HEK293 (cell line): ENCODE measurements around the gene PMVK.

Experiments
- HOXC10 ChIP-seq: sonication (generic); formaldehyde crosslinking; IDR thresholded peaks from 2 replicates; pipeline ENCODE4 v1.8.1; 2023; ENCODE audit warnings: mild to moderate bottlenecking, missing genetic modification reagents
- SCRT1 ChIP-seq: fragments of 450-650 bp; formaldehyde crosslinking; IDR thresholded peaks from 2 replicates; pipeline ENCODE4 v1.5.1; 2016; ENCODE audit warnings: missing biosample characterization, missing genetic modification characterization, borderline replicate concordance
- SP7 ChIP-seq: fragments of 450-650 bp; formaldehyde crosslinking; IDR thresholded peaks from 2 replicates; pipeline ENCODE4 v1.5.1; 2016; ENCODE audit warnings: missing biosample characterization, missing genetic modification characterization
- TRIM28 ChIP-seq: IDR thresholded peaks from 2 replicates; pipeline ENCODE4 v1.6.1; 2011; ENCODE audit warnings: low read length, control low read depth, borderline replicate concordance
- YY1 ChIP-seq: fragments of 450-650 bp; formaldehyde crosslinking; IDR thresholded peaks from 2 replicates; pipeline ENCODE4 v1.5.1; 2018; ENCODE audit warnings: missing biosample characterization, missing genetic modification characterization
- ZFP37 ChIP-seq: fragments of 450-650 bp; formaldehyde crosslinking; IDR thresholded peaks from 2 replicates; pipeline ENCODE4 v1.5.1; 2016; ENCODE audit warnings: missing biosample characterization, missing genetic modification characterization
- ZNF121 ChIP-seq: fragments of 450-650 bp; formaldehyde crosslinking; IDR thresholded peaks from 2 replicates; pipeline ENCODE4 v1.5.1; 2016; ENCODE audit warnings: missing biosample characterization, missing genetic modification characterization
- ZNF274 ChIP-seq, 2 experiments: fragments of 200-500 bp in 1 of 2; fragments of 450-650 bp in 1 of 2; sonication (Bioruptor generic) in 1 of 2; formaldehyde crosslinking in 1 of 2; IDR thresholded peaks; 2 replicates each; pipeline versions ENCODE4 v1.5.1 to v1.6.1; 2014 to 2016; ENCODE audit warnings: borderline replicate concordance in 1 of 2, inconsistent platforms in 1 of 2, low read length in 1 of 2, missing biosample characterization in 1 of 2, missing genetic modification characterization in 1 of 2
- ZNF670 ChIP-seq: fragments of 450-650 bp; formaldehyde crosslinking; IDR thresholded peaks from 2 replicates; pipeline ENCODE4 v1.5.1; 2016; ENCODE audit warnings: missing biosample characterization, missing genetic modification characterization, low read depth
- ZNF768 ChIP-seq: fragments of 450-650 bp; formaldehyde crosslinking; IDR thresholded peaks from 2 replicates; pipeline ENCODE4 v1.5.1; 2018; ENCODE audit warnings: missing biosample characterization, mild to moderate bottlenecking, missing genetic modification characterization
- TF ChIP-seq, protein P1 (sequence below): fragments of 450-650 bp; formaldehyde crosslinking; IDR thresholded peaks from 2 replicates; pipeline ENCODE4 v1.5.1; 2016; ENCODE audit warnings: missing biosample characterization, missing genetic modification characterization, low read depth
- TF ChIP-seq, protein P2 (sequence below): fragments of 450-650 bp; formaldehyde crosslinking; IDR thresholded peaks from 2 replicates; pipeline ENCODE4 v1.5.1; 2016; ENCODE audit warnings: missing biosample characterization, missing genetic modification characterization
- TF ChIP-seq, protein P3 (sequence below): fragments of 450-650 bp; formaldehyde crosslinking; IDR thresholded peaks from 2 replicates; pipeline ENCODE4 v1.5.1; 2016; ENCODE audit warnings: missing biosample characterization, missing genetic modification characterization
- TF ChIP-seq, protein P4 (sequence below): fragments of 450-650 bp; formaldehyde crosslinking; IDR thresholded peaks from 2 replicates; pipeline ENCODE4 v1.5.1; 2016; ENCODE audit warnings: missing biosample characterization, missing genetic modification characterization

DNA sequence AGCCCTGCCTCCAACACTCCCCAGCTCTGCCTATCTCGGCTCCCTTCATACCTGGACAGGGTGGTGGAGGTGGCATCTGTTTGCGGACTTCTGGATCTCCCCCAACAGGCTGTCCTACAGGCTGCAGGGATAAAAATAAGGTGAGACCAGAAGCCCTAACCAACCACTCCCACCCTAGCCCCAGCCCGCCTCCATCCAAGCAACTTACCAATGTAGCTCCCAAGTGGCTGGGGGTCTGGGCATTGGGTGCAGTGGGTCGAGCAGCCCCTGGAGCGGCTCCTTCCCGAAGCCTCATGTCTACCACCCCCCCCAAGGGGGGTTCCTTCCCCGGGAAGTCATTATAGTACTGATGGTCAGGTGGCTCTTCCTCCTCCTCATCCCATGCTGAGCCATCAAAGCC lies 29.6 kb upstream of the PMVK start:
- TF ChIP-seq, protein P1, sequence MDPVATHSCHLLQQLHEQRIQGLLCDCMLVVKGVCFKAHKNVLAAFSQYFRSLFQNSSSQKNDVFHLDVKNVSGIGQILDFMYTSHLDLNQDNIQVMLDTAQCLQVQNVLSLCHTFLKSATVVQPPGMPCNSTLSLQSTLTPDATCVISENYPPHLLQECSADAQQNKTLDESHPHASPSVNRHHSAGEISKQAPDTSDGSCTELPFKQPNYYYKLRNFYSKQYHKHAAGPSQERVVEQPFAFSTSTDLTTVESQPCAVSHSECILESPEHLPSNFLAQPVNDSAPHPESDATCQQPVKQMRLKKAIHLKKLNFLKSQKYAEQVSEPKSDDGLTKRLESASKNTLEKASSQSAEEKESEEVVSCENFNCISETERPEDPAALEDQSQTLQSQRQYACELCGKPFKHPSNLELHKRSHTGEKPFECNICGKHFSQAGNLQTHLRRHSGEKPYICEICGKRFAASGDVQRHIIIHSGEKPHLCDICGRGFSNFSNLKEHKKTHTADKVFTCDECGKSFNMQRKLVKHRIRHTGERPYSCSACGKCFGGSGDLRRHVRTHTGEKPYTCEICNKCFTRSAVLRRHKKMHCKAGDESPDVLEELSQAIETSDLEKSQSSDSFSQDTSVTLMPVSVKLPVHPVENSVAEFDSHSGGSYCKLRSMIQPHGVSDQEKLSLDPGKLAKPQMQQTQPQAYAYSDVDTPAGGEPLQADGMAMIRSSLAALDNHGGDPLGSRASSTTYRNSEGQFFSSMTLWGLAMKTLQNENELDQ (tag by site-specific recombination), result no peak
- TF ChIP-seq, protein P2, sequence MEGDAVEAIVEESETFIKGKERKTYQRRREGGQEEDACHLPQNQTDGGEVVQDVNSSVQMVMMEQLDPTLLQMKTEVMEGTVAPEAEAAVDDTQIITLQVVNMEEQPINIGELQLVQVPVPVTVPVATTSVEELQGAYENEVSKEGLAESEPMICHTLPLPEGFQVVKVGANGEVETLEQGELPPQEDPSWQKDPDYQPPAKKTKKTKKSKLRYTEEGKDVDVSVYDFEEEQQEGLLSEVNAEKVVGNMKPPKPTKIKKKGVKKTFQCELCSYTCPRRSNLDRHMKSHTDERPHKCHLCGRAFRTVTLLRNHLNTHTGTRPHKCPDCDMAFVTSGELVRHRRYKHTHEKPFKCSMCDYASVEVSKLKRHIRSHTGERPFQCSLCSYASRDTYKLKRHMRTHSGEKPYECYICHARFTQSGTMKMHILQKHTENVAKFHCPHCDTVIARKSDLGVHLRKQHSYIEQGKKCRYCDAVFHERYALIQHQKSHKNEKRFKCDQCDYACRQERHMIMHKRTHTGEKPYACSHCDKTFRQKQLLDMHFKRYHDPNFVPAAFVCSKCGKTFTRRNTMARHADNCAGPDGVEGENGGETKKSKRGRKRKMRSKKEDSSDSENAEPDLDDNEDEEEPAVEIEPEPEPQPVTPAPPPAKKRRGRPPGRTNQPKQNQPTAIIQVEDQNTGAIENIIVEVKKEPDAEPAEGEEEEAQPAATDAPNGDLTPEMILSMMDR (tag by site-specific recombination), result no peak
- TF ChIP-seq ZNF768 (tag by site-specific recombination), result no peak
- TF ChIP-seq, protein P3, sequence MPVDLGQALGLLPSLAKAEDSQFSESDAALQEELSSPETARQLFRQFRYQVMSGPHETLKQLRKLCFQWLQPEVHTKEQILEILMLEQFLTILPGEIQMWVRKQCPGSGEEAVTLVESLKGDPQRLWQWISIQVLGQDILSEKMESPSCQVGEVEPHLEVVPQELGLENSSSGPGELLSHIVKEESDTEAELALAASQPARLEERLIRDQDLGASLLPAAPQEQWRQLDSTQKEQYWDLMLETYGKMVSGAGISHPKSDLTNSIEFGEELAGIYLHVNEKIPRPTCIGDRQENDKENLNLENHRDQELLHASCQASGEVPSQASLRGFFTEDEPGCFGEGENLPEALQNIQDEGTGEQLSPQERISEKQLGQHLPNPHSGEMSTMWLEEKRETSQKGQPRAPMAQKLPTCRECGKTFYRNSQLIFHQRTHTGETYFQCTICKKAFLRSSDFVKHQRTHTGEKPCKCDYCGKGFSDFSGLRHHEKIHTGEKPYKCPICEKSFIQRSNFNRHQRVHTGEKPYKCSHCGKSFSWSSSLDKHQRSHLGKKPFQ, result no peak
- TF ChIP-seq YY1 (tag by site-specific recombination), result no peak
- TF ChIP-seq, protein P4, sequence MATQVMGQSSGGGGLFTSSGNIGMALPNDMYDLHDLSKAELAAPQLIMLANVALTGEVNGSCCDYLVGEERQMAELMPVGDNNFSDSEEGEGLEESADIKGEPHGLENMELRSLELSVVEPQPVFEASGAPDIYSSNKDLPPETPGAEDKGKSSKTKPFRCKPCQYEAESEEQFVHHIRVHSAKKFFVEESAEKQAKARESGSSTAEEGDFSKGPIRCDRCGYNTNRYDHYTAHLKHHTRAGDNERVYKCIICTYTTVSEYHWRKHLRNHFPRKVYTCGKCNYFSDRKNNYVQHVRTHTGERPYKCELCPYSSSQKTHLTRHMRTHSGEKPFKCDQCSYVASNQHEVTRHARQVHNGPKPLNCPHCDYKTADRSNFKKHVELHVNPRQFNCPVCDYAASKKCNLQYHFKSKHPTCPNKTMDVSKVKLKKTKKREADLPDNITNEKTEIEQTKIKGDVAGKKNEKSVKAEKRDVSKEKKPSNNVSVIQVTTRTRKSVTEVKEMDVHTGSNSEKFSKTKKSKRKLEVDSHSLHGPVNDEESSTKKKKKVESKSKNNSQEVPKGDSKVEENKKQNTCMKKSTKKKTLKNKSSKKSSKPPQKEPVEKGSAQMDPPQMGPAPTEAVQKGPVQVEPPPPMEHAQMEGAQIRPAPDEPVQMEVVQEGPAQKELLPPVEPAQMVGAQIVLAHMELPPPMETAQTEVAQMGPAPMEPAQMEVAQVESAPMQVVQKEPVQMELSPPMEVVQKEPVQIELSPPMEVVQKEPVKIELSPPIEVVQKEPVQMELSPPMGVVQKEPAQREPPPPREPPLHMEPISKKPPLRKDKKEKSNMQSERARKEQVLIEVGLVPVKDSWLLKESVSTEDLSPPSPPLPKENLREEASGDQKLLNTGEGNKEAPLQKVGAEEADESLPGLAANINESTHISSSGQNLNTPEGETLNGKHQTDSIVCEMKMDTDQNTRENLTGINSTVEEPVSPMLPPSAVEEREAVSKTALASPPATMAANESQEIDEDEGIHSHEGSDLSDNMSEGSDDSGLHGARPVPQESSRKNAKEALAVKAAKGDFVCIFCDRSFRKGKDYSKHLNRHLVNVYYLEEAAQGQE (tag by site-specific recombination), result no peak
- no peak for TF ChIP-seq TRIM28
- no peak for TF ChIP-seq ZFP37 (tag by site-specific recombination)
- no peak for TF ChIP-seq ZNF670 (tag by site-specific recombination)
- no peak for TF ChIP-seq HOXC10
- TF ChIP-seq ZNF274 (IDR thresholded peaks at IDR 0.05; ENCODE audit: low read length), result no peak
- TF ChIP-seq ZNF274 (tag by site-specific recombination; IDR thresholded peaks at IDR 0.05; ENCODE audit: borderline replicate concordance), result no peak
- no peak for TF ChIP-seq ZNF121 (tag by site-specific recombination)
- no peak for TF ChIP-seq SP7 (tag by site-specific recombination)
- no peak for TF ChIP-seq SCRT1
